Mesenchymal stem cell (in vitro differentiated cells and primary cell): ENCODE results near the gene ANTXR2.
A peak's percentile ranks its signal among the peaks of the same experiment; 100 is the strongest.

ENCODE experiments used
- DNase-seq: peaks from one replicate; pipeline ENCODE4 v3.0.0-alpha.2; 2013
- H2AFZ ChIP-seq: one replicate; pipeline ENCODE4 v1.6.1; 2013; ENCODE audit warnings: low read depth, mild to moderate bottlenecking, control low read depth, inconsistent platforms, low read length, moderate library complexity
- H2AK5ac ChIP-seq: 2 replicates; pipeline ENCODE4 v1.6.1; 2013; ENCODE audit warnings: low read length, moderate library complexity, mild to moderate bottlenecking, inconsistent platforms; ENCODE audit not compliant: severe bottlenecking
- H2BK120ac ChIP-seq: one replicate; pipeline ENCODE4 v1.6.1; 2013; ENCODE audit warnings: low read depth, mild to moderate bottlenecking, inconsistent platforms, low read length, moderate library complexity
- H2BK12ac ChIP-seq, 2 experiments: one replicate each; pipeline ENCODE4 v1.6.1; 2013; ENCODE audit warnings: inconsistent platforms in 2 of 2, low read length in 2 of 2, mild to moderate bottlenecking in 2 of 2, moderate library complexity in 2 of 2, control low read depth in 1 of 2
- H2BK15ac ChIP-seq: one replicate; pipeline ENCODE4 v1.6.1; 2013; ENCODE audit warnings: mild to moderate bottlenecking, low read depth, inconsistent platforms; ENCODE audit not compliant: poor library complexity, severe bottlenecking
- H2BK5ac ChIP-seq: 2 replicates; pipeline ENCODE4 v1.6.1; 2013; ENCODE audit warnings: low read depth, mild to moderate bottlenecking, low read length, control low read depth, inconsistent platforms; ENCODE audit not compliant: poor library complexity, severe bottlenecking
- H3K14ac ChIP-seq, 2 experiments: one replicate each; pipeline ENCODE4 v1.6.1; 2013; ENCODE audit warnings: inconsistent platforms in 2 of 2, low read length in 2 of 2, control low read depth in 1 of 2, mild to moderate bottlenecking in 1 of 2, moderate library complexity in 1 of 2
- H3K18ac ChIP-seq, 2 experiments: one replicate each; pipeline ENCODE4 v1.6.1; 2013; ENCODE audit warnings: inconsistent platforms in 2 of 2, low read length in 2 of 2, control low read depth in 1 of 2, low read depth in 1 of 2, mild to moderate bottlenecking in 1 of 2
- H3K23ac ChIP-seq, 2 experiments: one replicate each; pipeline ENCODE4 v1.6.1; 2013; ENCODE audit warnings: inconsistent platforms in 2 of 2, low read length in 2 of 2, mild to moderate bottlenecking in 2 of 2, moderate library complexity in 2 of 2, control low read depth in 1 of 2
- H3K27ac ChIP-seq: 2 replicates; pipeline ENCODE4 v1.5.1; 2013; ENCODE audit warnings: mild to moderate bottlenecking, moderate library complexity, low read length, control low read depth, inconsistent platforms; ENCODE audit not compliant: poor library complexity, severe bottlenecking
- H3K27me3 ChIP-seq, 2 experiments: 2 replicates each; pipeline versions ENCODE4 v1.6.1 to v1.7.0; 2013; ENCODE audit warnings: low read length in 2 of 2, mild to moderate bottlenecking in 2 of 2, moderate library complexity in 2 of 2, control low read depth in 1 of 2, inconsistent platforms in 1 of 2; ENCODE audit not compliant: control insufficient read depth in 1 of 2, insufficient read depth in 1 of 2
- H3K36me3 ChIP-seq, 2 experiments: 2 replicates each; pipeline versions ENCODE4 v1.6.1 to v1.7.0; 2013; ENCODE audit warnings: low read length in 2 of 2, control low read depth in 1 of 2, inconsistent platforms in 1 of 2, low read depth in 1 of 2, mild to moderate bottlenecking in 1 of 2; ENCODE audit not compliant: insufficient read depth in 2 of 2, control insufficient read depth in 1 of 2
- H3K4ac ChIP-seq, 2 experiments: one replicate each; pipeline ENCODE4 v1.6.1; 2013; ENCODE audit warnings: inconsistent platforms in 2 of 2, low read length in 2 of 2, mild to moderate bottlenecking in 2 of 2, moderate library complexity in 2 of 2, control low read depth in 1 of 2, low read depth in 1 of 2
- H3K4me1 ChIP-seq: 2 replicates; pipeline ENCODE4 v1.6.1; 2013; ENCODE audit warnings: low read depth, low read length, control low read depth; ENCODE audit not compliant: control insufficient read depth, insufficient read depth
- H3K4me2 ChIP-seq: 2 replicates; pipeline ENCODE4 v1.6.1; 2013; ENCODE audit warnings: low read length, mild to moderate bottlenecking, inconsistent platforms; ENCODE audit not compliant: poor library complexity, severe bottlenecking
- H3K4me3 ChIP-seq, 2 experiments: 2 replicates each; pipeline versions ENCODE4 v1.5.1 to v1.7.0; 2013; ENCODE audit warnings: low read length in 2 of 2, mild to moderate bottlenecking in 2 of 2, control low read depth in 1 of 2, low read depth in 1 of 2; ENCODE audit not compliant: insufficient read depth in 1 of 2
- H3K79me1 ChIP-seq: replicated peaks from 2 replicates; pipeline ENCODE4 v1.6.1; 2013; ENCODE audit warnings: mild to moderate bottlenecking, control low read depth, low read length, inconsistent platforms; ENCODE audit not compliant: poor library complexity, severe bottlenecking
- H3K9ac ChIP-seq: 2 replicates; pipeline ENCODE4 v1.7.0; 2013; ENCODE audit warnings: mild to moderate bottlenecking, low read length, moderate library complexity
- H3K9me3 ChIP-seq: 2 replicates; pipeline ENCODE4 v1.7.0; 2013; ENCODE audit warnings: mild to moderate bottlenecking, low read length; ENCODE audit not compliant: control insufficient read depth
- H4K8ac ChIP-seq: one replicate; pipeline ENCODE4 v1.6.1; 2013; ENCODE audit warnings: inconsistent platforms, mild to moderate bottlenecking, low read length, moderate library complexity
- H4K91ac ChIP-seq: one replicate; pipeline ENCODE4 v1.6.1; 2013; ENCODE audit warnings: mild to moderate bottlenecking, low read length, inconsistent platforms
- WGBS: methylation state at CpG from one replicate; pipeline ENCODE4 v1.1.7; 2013; ENCODE audit warnings: mixed read lengths; 5-methylcytosine and 5-hydroxymethylcytosine counted together

ANTXR2 gene

DNA sequence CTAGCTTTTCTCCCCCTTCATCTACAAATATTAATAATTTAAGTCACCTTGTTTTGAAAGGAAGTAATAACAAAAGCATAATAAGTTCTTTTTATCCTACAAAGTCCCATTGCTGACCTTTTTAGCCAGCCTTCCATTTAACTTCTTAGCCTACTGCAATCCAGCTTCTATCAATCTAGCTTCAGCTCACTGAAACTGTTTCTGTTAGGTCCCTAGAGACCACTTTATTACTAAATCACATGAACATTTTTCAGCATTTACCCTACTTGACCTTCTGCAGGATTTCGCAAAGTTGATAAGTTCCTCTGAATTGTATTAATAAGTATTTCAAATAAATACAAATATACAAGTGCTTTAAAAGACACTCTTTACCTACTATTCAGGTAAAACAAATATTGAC, 186.5 kb downstream of the ANTXR2 start:
- no peaks in the 10 kb centered on the region for H3K9me3 ChIP-seq
- H2BK120ac ChIP-seq: no peak overlapping the region
- no peak overlapping the region for H3K4me2 ChIP-seq
- no peak overlapping the region for H2AFZ ChIP-seq
- no peak overlapping the region for H4K8ac ChIP-seq
- H2BK15ac ChIP-seq: no peak overlapping the region
- WGBS: no CpG with 5 or more reads among the region's 1 CpG
- no peak overlapping the region for H4K91ac ChIP-seq
- no peak overlapping the region for H2AK5ac ChIP-seq
- H3K36me3 ChIP-seq: no peaks in the 10 kb centered on the region
- no peaks in the 10 kb centered on the region for H3K79me1 ChIP-seq
- no peak overlapping the region for H3K14ac ChIP-seq
- H3K27ac ChIP-seq: peak overlapping the region; percentile 6
- no peak for DNase-seq
- no peaks in the 10 kb centered on the region for H3K27me3 ChIP-seq
- no peak overlapping the region for H3K18ac ChIP-seq
- no peak overlapping the region for H2BK12ac ChIP-seq
- H2BK5ac ChIP-seq: no peak overlapping the region
- H3K4ac ChIP-seq: no peak overlapping the region
- no peak overlapping the region for H3K23ac ChIP-seq
- H3K9ac ChIP-seq: no peak overlapping the region
- no peaks in the 10 kb centered on the region for H3K4me1 ChIP-seq
- no peak overlapping the region for H3K4me3 ChIP-seq

DNA sequence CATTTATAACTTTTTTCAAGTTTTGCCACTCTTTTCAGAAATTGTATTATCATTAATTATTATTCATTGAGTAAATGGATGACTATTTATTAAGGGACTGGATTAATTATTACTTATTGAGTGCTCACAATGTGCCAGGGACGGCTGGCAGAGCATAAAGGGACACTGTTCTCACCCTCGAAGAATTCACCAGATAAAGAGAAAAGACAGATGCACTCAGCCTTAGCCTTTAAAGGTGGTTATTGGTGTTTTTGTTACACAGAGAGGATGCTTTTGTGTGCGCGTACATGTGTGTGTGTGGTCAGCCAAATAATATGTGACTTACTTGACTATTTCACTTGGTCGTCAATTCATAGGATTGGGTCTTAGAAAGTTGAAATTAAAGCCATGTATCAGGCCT, 187.0 kb downstream of the ANTXR2 start:
- H2BK5ac ChIP-seq: no peak overlapping the region
- 90% methylated on average over 5 of the region's 5 CpGs for WGBS
- no peak overlapping the region for H2BK15ac ChIP-seq
- H4K91ac ChIP-seq: no peak overlapping the region
- no peaks in the 10 kb centered on the region for H3K79me1 ChIP-seq
- H2BK12ac ChIP-seq: no peak overlapping the region
- no peak overlapping the region for H3K23ac ChIP-seq
- no peaks in the 10 kb centered on the region for H3K27me3 ChIP-seq
- H2AFZ ChIP-seq: no peak overlapping the region
- no peak overlapping the region for H3K14ac ChIP-seq
- H3K18ac ChIP-seq: no peak overlapping the region
- H3K36me3 ChIP-seq: no peaks in the 10 kb centered on the region
- H3K4ac ChIP-seq: no peak overlapping the region
- no peak for DNase-seq
- H3K4me1 ChIP-seq: no peaks in the 10 kb centered on the region
- H3K4me2 ChIP-seq: no peak overlapping the region
- no peak overlapping the region for H3K27ac ChIP-seq
- no peak overlapping the region for H3K4me3 ChIP-seq
- H2AK5ac ChIP-seq: no peak overlapping the region
- no peak overlapping the region for H3K9ac ChIP-seq
- H4K8ac ChIP-seq: no peak overlapping the region
- no peaks in the 10 kb centered on the region for H3K9me3 ChIP-seq
- no peak overlapping the region for H2BK120ac ChIP-seq

- no peak overlapping the region for H2BK5ac ChIP-seq
- H3K36me3 ChIP-seq: no peaks in the 10 kb centered on the region
- H3K18ac ChIP-seq: no peak overlapping the region
- no peak overlapping the region for H2BK15ac ChIP-seq
- no peak for DNase-seq
- H2BK120ac ChIP-seq: no peak overlapping the region
- no peak overlapping the region for H3K4ac ChIP-seq
- 100% methylated on average over 1 of the region's 1 CpG for WGBS
- no peak overlapping the region for H2BK12ac ChIP-seq
- H3K9me3 ChIP-seq: no peaks in the 10 kb centered on the region
- H3K23ac ChIP-seq: no peak overlapping the region
- no peak overlapping the region for H3K4me2 ChIP-seq
- no peak overlapping the region for H4K8ac ChIP-seq
- no peaks in the 10 kb centered on the region for H3K79me1 ChIP-seq
- no peak overlapping the region for H2AK5ac ChIP-seq
- no peak overlapping the region for H4K91ac ChIP-seq
- no peak overlapping the region for H2AFZ ChIP-seq
- H3K9ac ChIP-seq: no peak overlapping the region
- no peak overlapping the region for H3K27ac ChIP-seq
- H3K27me3 ChIP-seq: no peaks in the 10 kb centered on the region
- H3K4me3 ChIP-seq: no peak overlapping the region
- H3K4me1 ChIP-seq: no peaks in the 10 kb centered on the region
- no peak overlapping the region for H3K14ac ChIP-seq
Observed at GRCh38 chr4:79883290-79883689, 189.7 kb downstream of the ANTXR2 start.

- Histone ChIP-seq H3K27ac (no peak overlapping the region), H3K27me3 (no peaks in the 10 kb centered on the region), H2BK15ac (no peak overlapping the region), H2AK5ac (no peak overlapping the region), H3K9ac (no peak overlapping the region), H4K91ac (no peak overlapping the region), H3K4me3 (no peak overlapping the region), H2BK5ac (no peak overlapping the region), H3K4me1 (no peaks in the 10 kb centered on the region), H4K8ac (no peak overlapping the region), H3K4ac (no peak overlapping the region), H3K14ac (no peak overlapping the region), H2AFZ (no peak overlapping the region), H3K4me2 (no peak overlapping the region), H3K36me3 (no peaks in the 10 kb centered on the region), H3K79me1 (no peaks in the 10 kb centered on the region), H3K23ac (no peak overlapping the region), H3K9me3 (peaks cover 2% of the 10 kb centered on the region), H3K18ac (no peak overlapping the region), H2BK12ac (no peak overlapping the region), H2BK120ac (no peak overlapping the region)
- DNase-seq: no peak
- no CpG with 5 or more reads among the region's 1 CpG for WGBS
Observed at GRCh38 chr4:79882806-79883205, 190.2 kb downstream of the ANTXR2 start.
